ENCODE measurements around the gene DLGAP1. TPM values are rescaled to one million over a fixed set of nuclear protein-coding genes. Genes with fewer than 3 reads are reported as not detected.

Gene DLGAP1
- total RNA-seq, 1 donor from 2014 or later: 3.2 TPM

- no peak for DNase-seq (ENCODE audit: extremely low spot score in 2 of 2)
- no peaks in the 10 kb centered on the region for H3K36me3 ChIP-seq
- no peak for TF ChIP-seq POLR2A (IDR thresholded peaks at IDR 0.05)
- no peak for TF ChIP-seq CTCF (IDR thresholded peaks at IDR 0.05)
- TF ChIP-seq POLR2AphosphoS5 (IDR thresholded peaks at IDR 0.05; ENCODE audit: insufficient read depth in 1 of 2, low read depth in 1 of 2): no peak
- H3K27me3 ChIP-seq: no peaks in the 10 kb centered on the region
- no peaks in the 10 kb centered on the region for H3K9me3 ChIP-seq
- H3K4me1 ChIP-seq: peaks cover 4% of the 10 kb centered on the region
- intact Hi-C loops (cut with DNase I): no loop called here
- H3K4me3 ChIP-seq: no peak overlapping the region
- no peak overlapping the region for H3K27ac ChIP-seq
These were observed 98.2 kb downstream of the DLGAP1 start for GRCh38 chr18:4356929-4357328.

GRCh38 chr18:4353853-4354418 is 101.2 kb downstream of the DLGAP1 start:
- H3K4me1 ChIP-seq: peaks cover 4% of the 10 kb centered on the region
- H3K27ac ChIP-seq: no peak overlapping the region
- intact Hi-C loops (cut with DNase I): no loop called here
- H3K36me3 ChIP-seq: no peaks in the 10 kb centered on the region
- H3K27me3 ChIP-seq: no peaks in the 10 kb centered on the region
- TF ChIP-seq POLR2A (IDR thresholded peaks at IDR 0.05): no peak
- no peak for TF ChIP-seq CTCF (IDR thresholded peaks at IDR 0.05)
- TF ChIP-seq POLR2AphosphoS5 (IDR thresholded peaks at IDR 0.05; ENCODE audit: insufficient read depth in 1 of 2, low read depth in 1 of 2): no peak
- no peaks in the 10 kb centered on the region for H3K9me3 ChIP-seq
- no peak for DNase-seq (ENCODE audit: extremely low spot score in 2 of 2)
- no peak overlapping the region for H3K4me3 ChIP-seq

- Histone ChIP-seq H3K4me3 (no peak overlapping the region), H3K27ac (no peak overlapping the region), H3K27me3 (no peaks in the 10 kb centered on the region), H3K36me3 (no peaks in the 10 kb centered on the region), H3K9me3 (no peaks in the 10 kb centered on the region), H3K4me1 (peaks cover 4% of the 10 kb centered on the region)
- TF ChIP-seq CTCF (IDR thresholded peaks at IDR 0.05) (no peak), POLR2A (IDR thresholded peaks at IDR 0.05) (no peak), POLR2AphosphoS5 (IDR thresholded peaks at IDR 0.05; ENCODE audit: insufficient read depth in 1 of 2, low read depth in 1 of 2) (no peak)
- no peak for DNase-seq (ENCODE audit: extremely low spot score in 2 of 2)
- intact Hi-C loops (cut with DNase I): no loop called here
These were observed 102.2 kb downstream of the DLGAP1 start for GRCh38 chr18:4352746-4353551.

- Histone ChIP-seq H3K4me1 (peaks cover 4% of the 10 kb centered on the region), H3K4me3 (no peak overlapping the region), H3K27ac (no peak overlapping the region), H3K9me3 (no peaks in the 10 kb centered on the region), H3K36me3 (no peaks in the 10 kb centered on the region), H3K27me3 (no peaks in the 10 kb centered on the region)
- DNase-seq (ENCODE audit: extremely low spot score in 2 of 2): no peak
- TF ChIP-seq POLR2AphosphoS5 (IDR thresholded peaks at IDR 0.05; ENCODE audit: insufficient read depth in 1 of 2, low read depth in 1 of 2) (no peak), POLR2A (IDR thresholded peaks at IDR 0.05) (no peak), CTCF (IDR thresholded peaks at IDR 0.05) (no peak)
- intact Hi-C loops (cut with DNase I): no loop called here
These were observed 104.1 kb downstream of the DLGAP1 start for GRCh38 chr18:4351005-4351404.

- Histone ChIP-seq H3K36me3 (no peaks in the 10 kb centered on the region), H3K27ac (no peak overlapping the region), H3K4me1 (no peaks in the 10 kb centered on the region), H3K9me3 (no peaks in the 10 kb centered on the region), H3K4me3 (no peak overlapping the region), H3K27me3 (no peaks in the 10 kb centered on the region)
- DNase-seq (ENCODE audit: extremely low spot score in 2 of 2): no peak
- TF ChIP-seq POLR2AphosphoS5 (IDR thresholded peaks at IDR 0.05; ENCODE audit: insufficient read depth in 1 of 2, low read depth in 1 of 2) (no peak), POLR2A (IDR thresholded peaks at IDR 0.05) (no peak), CTCF (IDR thresholded peaks at IDR 0.05) (no peak)
- intact Hi-C loops (cut with DNase I): no loop called here
These were observed 119.7 kb downstream of the DLGAP1 start for GRCh38 chr18:4335386-4335785.
